Common myeloid progenitor, CD34-positive (primary cell): ENCODE data around the gene MVD.

Experiments
- CTCF ChIA-PET: fragments of 350-600 bp; sonication (Branson Sonifier 250); formaldehyde crosslinking; loops from one replicate; lab custom pipeline; 2021; ENCODE audit warnings: antibody characterized with exemption; lab: Charles Lee
- POLR2A ChIA-PET: fragments of 350-600 bp; sonication (Branson Sonifier 250); formaldehyde crosslinking; loops from one replicate; lab custom pipeline; 2021; ENCODE audit warnings: antibody characterized with exemption; lab: Charles Lee
- DNase-seq, 3 donors: peaks; one replicate each; pipeline versions ENCODE4 v3.0.0 to v3.0.0-alpha.2; 2013
- H3K27ac ChIP-seq, 2 experiments: 1 replicate in 1 of 2; 2 replicates in 1 of 2; pipeline ENCODE4 v1.7.0; 2013; ENCODE audit warnings: inconsistent platforms in 2 of 2, low read length in 2 of 2, mild to moderate bottlenecking in 2 of 2, low read depth in 1 of 2, moderate library complexity in 1 of 2; ENCODE audit not compliant: severe bottlenecking in 2 of 2, insufficient read depth in 1 of 2, poor library complexity in 1 of 2
- H3K27me3 ChIP-seq, 5 experiments: replicated peaks in 2 of 5; 1 replicate in 3 of 5; 2 replicates in 2 of 5; pipeline versions ENCODE4 v1.6.1 to v1.7.0; 2013; ENCODE audit warnings: low read length in 4 of 5, mild to moderate bottlenecking in 2 of 5, moderate library complexity in 2 of 5, inconsistent platforms in 1 of 5; ENCODE audit not compliant: insufficient read depth in 5 of 5, control insufficient read depth in 4 of 5
- H3K36me3 ChIP-seq, 4 experiments: 1 replicate in 2 of 4; 2 replicates in 2 of 4; pipeline versions ENCODE4 v1.6.1 to v1.7.0; 2013; ENCODE audit warnings: low read length in 3 of 4, control low read depth in 1 of 4, mild to moderate bottlenecking in 1 of 4; ENCODE audit not compliant: control insufficient read depth in 4 of 4, insufficient read depth in 4 of 4
- H3K4me1 ChIP-seq, 4 experiments: 1 replicate in 3 of 4; 2 replicates in 1 of 4; pipeline versions ENCODE4 v1.6.1 to v1.7.1; 2013; ENCODE audit warnings: low read length in 3 of 4, mild to moderate bottlenecking in 3 of 4, control low read depth in 1 of 4, inconsistent platforms in 1 of 4, moderate library complexity in 1 of 4; ENCODE audit not compliant: control insufficient read depth in 4 of 4, insufficient read depth in 4 of 4; ENCODE audit errors: control extremely low read depth in 1 of 4
- H3K4me3 ChIP-seq, 7 experiments: 1 replicate in 4 of 7; 2 replicates in 3 of 7; pipeline versions ENCODE4 v1.5.1 to v1.7.0; 2013; ENCODE audit warnings: mild to moderate bottlenecking in 7 of 7, low read length in 6 of 7, moderate library complexity in 6 of 7, inconsistent platforms in 2 of 7, low read depth in 2 of 7, control low read depth in 1 of 7; ENCODE audit not compliant: insufficient read depth in 4 of 7, control insufficient read depth in 1 of 7; ENCODE audit errors: extremely low read depth in 1 of 7
- H3K9me3 ChIP-seq, 5 experiments: 1 replicate in 4 of 5; 2 replicates in 1 of 5; pipeline versions ENCODE4 v1.6.1 to v1.7.1; 2013; ENCODE audit warnings: low read length in 4 of 5, mild to moderate bottlenecking in 2 of 5, inconsistent platforms in 1 of 5, low read depth in 1 of 5, moderate library complexity in 1 of 5; ENCODE audit not compliant: control insufficient read depth in 4 of 5, insufficient read depth in 2 of 5; ENCODE audit errors: control extremely low read depth in 1 of 5
- WGBS: methylation state at CpG from one replicate; pipeline ENCODE4 v1.1.5; 2013; ENCODE audit not compliant: insufficient coverage; 5-methylcytosine and 5-hydroxymethylcytosine counted together

The MVD gene

GRCh38 chr16:88705801-88706228, 42.9 kb upstream of the MVD start:
- peaks cover 0 to 32% (median 3%) of the 10 kb centered on the region in 4 experiments for H3K36me3 ChIP-seq
- peak overlapping the region; percentile 70 to 93 (median 87) for H3K4me3 ChIP-seq
- 0% methylated on average over 43 of the region's 57 CpGs for WGBS
- DNase-seq: peak in 1 of 3 donors; percentile 28
- peak overlapping the region in 1 of 2 experiments; percentile 79 for H3K27ac ChIP-seq
- ChIA-PET POLR2A (no interaction called here), CTCF (interaction anchor here (0.6 to 4.5 kb wide), 4 partner anchors 18 to 95 kb away, joined by 3 to 18 read pairs (median 12); no protein-coding TSS in a partner anchor)
- H3K9me3 ChIP-seq: no peaks in the 10 kb centered on the region
- no peaks in the 10 kb centered on the region for H3K27me3 ChIP-seq
- H3K4me1 ChIP-seq: peaks cover 9 to 61% (median 60%) of the 10 kb centered on the region in 4 experiments

- H3K27me3 ChIP-seq: no peaks in the 10 kb centered on the region
- CTCF ChIA-PET: interaction anchor here (0.6 to 4.5 kb wide), 5 partner anchors 9 to 96 kb away, joined by 3 to 18 read pairs (median 11); no protein-coding TSS in a partner anchor
- H3K4me3 ChIP-seq: peak overlapping the region; percentile 70 to 93 (median 87)
- H3K27ac ChIP-seq: peak overlapping the region in 1 of 2 experiments; percentile 75
- POLR2A ChIA-PET: interaction anchor here (0.6 kb wide), 1 partner anchor 19 kb away, joined by 3 read pairs; the partner anchor contains the start of gene SNAI3
- peaks cover 0 to 30% (median 3%) of the 10 kb centered on the region in 4 experiments for H3K36me3 ChIP-seq
- peak in 2 of 3 donors; percentile 11 to 35 for DNase-seq
- 22% methylated on average over 7 of the region's 9 CpGs for WGBS
- H3K9me3 ChIP-seq: no peaks in the 10 kb centered on the region
- peaks cover 9 to 68% (median 66%) of the 10 kb centered on the region in 4 experiments for H3K4me1 ChIP-seq
Measured at GRCh38 chr16:88705076-88705684, 42.3 kb upstream of the MVD start.

- POLR2A ChIA-PET: interaction anchor here (0.6 to 2.8 kb wide), 6 partner anchors 12 to 91 kb away, joined by 3 to 11 read pairs (median 3); partner anchors contain the start of genes MVD and SNAI3
- peaks cover 0 to 34% (median 13%) of the 10 kb centered on the region in 4 experiments for H3K36me3 ChIP-seq
- peak; percentile 56 to 84 (median 77) for DNase-seq
- CTCF ChIA-PET: interaction anchor here (0.7 to 4.5 kb wide), 7 partner anchors 8 to 65 kb away, joined by 3 to 18 read pairs (median 4); no protein-coding TSS in a partner anchor
- no peaks in the 10 kb centered on the region for H3K27me3 ChIP-seq
- peaks cover 9 to 79% (median 78%) of the 10 kb centered on the region in 4 experiments for H3K4me1 ChIP-seq
- WGBS: 0% methylated on average over 15 of the region's 26 CpGs
- H3K27ac ChIP-seq: peak overlapping the region; percentile 64 to 77
- no peaks in the 10 kb centered on the region for H3K9me3 ChIP-seq
- H3K4me3 ChIP-seq: peak overlapping the region in 6 of 7 experiments; percentile 48 to 87 (median 66)
Measured at GRCh38 chr16:88703486-88704309, 40.8 kb upstream of the MVD start.

- Histone ChIP-seq H3K27me3 (no peaks in the 10 kb centered on the region), H3K36me3 (peaks cover 0 to 40% (median 21%) of the 10 kb centered on the region in 4 experiments), H3K27ac (peak overlapping the region in 1 of 2 experiments; percentile 77), H3K9me3 (no peaks in the 10 kb centered on the region), H3K4me3 (peak overlapping the region in 6 of 7 experiments; percentile 40 to 87 (median 66)), H3K4me1 (peaks cover 9 to 84% (median 81%) of the 10 kb centered on the region in 4 experiments)
- peak in 2 of 3 donors; percentile 40 to 42 for DNase-seq
- 58% methylated on average over 31 of the region's 31 CpGs for WGBS
- ChIA-PET CTCF (interaction anchor here (0.7 to 4.5 kb wide), 7 partner anchors 9 to 481 kb away, joined by 3 to 24 read pairs (median 5); no protein-coding TSS in a partner anchor), POLR2A (interaction anchor here (0.5 to 2.8 kb wide), 6 partner anchors 11 to 550 kb away, joined by 3 to 15 read pairs (median 6); partner anchors contain the start of gene SNAI3)
Measured at GRCh38 chr16:88702371-88703210, 39.7 kb upstream of the MVD start.

- H3K27ac ChIP-seq: peak overlapping the region; percentile 40 to 77
- H3K9me3 ChIP-seq: no peaks in the 10 kb centered on the region
- CTCF ChIA-PET: interaction anchor here (1.1 to 4.5 kb wide), 5 partner anchors 10 to 97 kb away, joined by 3 to 24 read pairs (median 5); no protein-coding TSS in a partner anchor
- no peaks in the 10 kb centered on the region for H3K27me3 ChIP-seq
- WGBS: 48% methylated on average over 27 of the region's 30 CpGs
- peaks cover 6 to 76% (median 72%) of the 10 kb centered on the region in 4 experiments for H3K4me1 ChIP-seq
- no peak for DNase-seq
- POLR2A ChIA-PET: interaction anchor here (1.6 to 2.8 kb wide), 5 partner anchors 10 to 52 kb away, joined by 4 to 15 read pairs (median 8); partner anchors contain the start of gene SNAI3
- H3K36me3 ChIP-seq: peaks cover 0 to 48% (median 28%) of the 10 kb centered on the region in 4 experiments
- peak overlapping the region in 6 of 7 experiments; percentile 13 to 87 (median 50) for H3K4me3 ChIP-seq
Measured at GRCh38 chr16:88701581-88702370, 38.9 kb upstream of the MVD start.
